Omental fat pad (tissue), 4 donors: ENCODE measurements around the gene VSIG1. TPM values are rescaled to one million over a fixed set of nuclear protein-coding genes. Genes with fewer than 3 reads are reported as not detected.

Experiments
- ATAC-seq: fragments of 150-250 bp; one replicate; pipeline ENCODE4 v1.9.1; 2016; ENCODE audit warnings: mild to moderate bottlenecking, moderate library complexity; ENCODE audit not compliant: low FRiP score
- DNase-seq: peaks from one replicate; pipeline ENCODE4 v3.0.0-alpha.2; 2019; ENCODE audit warnings: low spot score
- CTCF ChIP-seq, 3 donors: fragments of 450-650 bp; IDR thresholded peaks; one replicate each; pipeline ENCODE4 v1.5.1; 2016 to 2017; ENCODE audit warnings: antibody characterized with exemption in 3 of 3, mild to moderate bottlenecking in 3 of 3, moderate library complexity in 2 of 3
- total RNA-seq, 4 donors: library from RNA; depleted of rRNA; stranded (reverse); fragments of >200 nt; gene quantifications; one replicate each; pipeline ENCODE4 v1.1.0, GENCODE V29; 2016

Gene VSIG1
- total RNA-seq, 4 donors from 2014 or later = 0.19 TPM; not detected in 3

GRCh38 chrX:108020631-108021030 lies 24.2 kb upstream of the VSIG1 start:
- no peak for ATAC-seq
- no peak for TF ChIP-seq CTCF (IDR thresholded peaks at IDR 0.05)
- DNase-seq = no peak

GRCh38 chrX:108022491-108023089 lies 22.3 kb upstream of the VSIG1 start:
- ATAC-seq = no peak
- no peak for TF ChIP-seq CTCF (IDR thresholded peaks at IDR 0.05)
- DNase-seq = no peak

GRCh38 chrX:108025376-108025775 lies 19.5 kb upstream of the VSIG1 start:
- DNase-seq (no peak), ATAC-seq (no peak)
- TF ChIP-seq CTCF (IDR thresholded peaks at IDR 0.05) = no peak

GRCh38 chrX:108025954-108026600 lies 18.8 kb upstream of the VSIG1 start:
- no peak for ATAC-seq
- no peak for DNase-seq
- TF ChIP-seq CTCF (IDR thresholded peaks at IDR 0.05) = no peak

GRCh38 chrX:108028854-108029253 lies 16.0 kb upstream of the VSIG1 start:
- DNase-seq (no peak), ATAC-seq (no peak)
- no peak for TF ChIP-seq CTCF (IDR thresholded peaks at IDR 0.05)

GRCh38 chrX:108029928-108030711 lies 14.7 kb upstream of the VSIG1 start:
- no peak for TF ChIP-seq CTCF (IDR thresholded peaks at IDR 0.05)
- DNase-seq (no peak), ATAC-seq (no peak)
